ENCODE results near the gene USP17L17. TPM values are rescaled to one million over a fixed set of nuclear protein-coding genes. Genes with fewer than 3 reads are reported as not detected.

USP17L17 gene, protein sequence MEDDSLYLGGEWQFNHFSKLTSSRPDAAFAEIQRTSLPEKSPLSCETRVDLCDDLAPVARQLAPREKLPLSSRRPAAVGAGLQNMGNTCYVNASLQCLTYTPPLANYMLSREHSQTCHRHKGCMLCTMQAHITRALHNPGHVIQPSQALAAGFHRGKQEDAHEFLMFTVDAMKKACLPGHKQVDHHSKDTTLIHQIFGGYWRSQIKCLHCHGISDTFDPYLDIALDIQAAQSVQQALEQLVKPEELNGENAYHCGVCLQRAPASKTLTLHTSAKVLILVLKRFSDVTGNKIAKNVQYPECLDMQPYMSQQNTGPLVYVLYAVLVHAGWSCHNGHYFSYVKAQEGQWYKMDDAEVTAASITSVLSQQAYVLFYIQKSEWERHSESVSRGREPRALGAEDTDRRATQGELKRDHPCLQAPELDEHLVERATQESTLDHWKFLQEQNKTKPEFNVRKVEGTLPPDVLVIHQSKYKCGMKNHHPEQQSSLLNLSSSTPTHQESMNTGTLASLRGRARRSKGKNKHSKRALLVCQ
- total RNA-seq (2022; extraction: Qiagen RNA extraction), result not detected in 5 replicates

DNA sequence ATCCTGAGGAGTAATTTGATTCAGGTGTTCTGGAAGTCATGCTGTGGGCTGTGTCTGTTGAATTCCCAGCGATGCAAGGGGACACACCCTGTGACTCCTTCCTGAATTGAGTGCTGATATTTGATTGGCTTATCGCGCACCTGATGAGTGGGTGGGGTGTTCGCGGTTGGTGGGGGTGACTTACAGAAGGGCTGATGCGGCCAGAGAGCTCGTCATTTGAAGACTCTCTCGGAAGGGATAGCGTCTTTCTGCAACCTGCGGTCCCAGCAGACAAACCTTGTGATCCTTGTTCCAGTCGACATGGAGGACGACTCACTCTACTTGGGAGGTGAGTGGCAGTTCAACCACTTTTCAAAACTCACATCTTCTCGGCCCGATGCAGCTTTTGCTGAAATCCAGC is at the start of gene USP17L17:
Gene USP17L17, plus strand, starts transcription at position 301 of the 400 bp plus-strand sequence. Its CDS starts 0 bp downstream, at position 301.

DNA sequence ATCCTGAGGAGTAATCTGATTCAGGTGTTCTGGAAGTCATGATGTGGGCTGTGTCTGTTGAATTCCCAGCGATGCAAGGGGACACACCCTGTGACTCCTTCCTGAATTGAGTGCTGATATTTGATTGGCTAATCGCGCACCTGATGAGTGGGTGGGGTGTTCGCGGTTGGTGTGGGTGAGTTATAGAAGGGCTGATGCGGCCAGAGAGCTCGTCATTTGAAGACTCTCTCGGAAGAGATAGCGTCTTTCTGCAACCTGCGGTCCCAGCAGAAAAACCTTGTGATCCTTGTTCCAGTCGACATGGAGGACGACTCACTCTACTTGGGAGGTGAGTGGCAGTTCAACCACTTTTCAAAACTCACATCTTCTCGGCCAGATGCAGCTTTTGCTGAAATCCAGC is 33.3 kb upstream of the USP17L17 start, which contains the start of gene USP17L10:
Gene USP17L10, plus strand, starts transcription at position 301 of the 400 bp plus-strand sequence. Its CDS starts 0 bp downstream, at position 301.

DNA sequence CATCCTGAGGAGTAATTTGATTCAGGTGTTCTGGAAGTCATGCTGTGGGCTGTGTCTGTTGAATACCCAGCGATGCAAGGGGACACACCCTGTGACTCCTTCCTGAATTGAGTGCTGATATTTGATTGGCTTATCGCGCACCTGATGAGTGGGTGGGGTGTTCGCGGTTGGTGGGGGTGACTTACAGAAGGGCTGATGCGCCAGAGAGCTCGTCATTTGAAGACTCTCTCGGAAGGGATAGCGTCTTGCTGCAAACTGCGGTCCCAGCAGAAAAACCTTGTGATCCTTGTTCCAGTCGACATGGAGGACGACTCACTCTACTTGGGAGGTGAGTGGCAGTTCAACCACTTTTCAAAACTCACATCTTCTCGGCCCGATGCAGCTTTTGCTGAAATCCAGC is 28.6 kb upstream of the USP17L17 start, which contains the start of gene USP17L11:
Gene USP17L11, plus strand, starts transcription at position 301 of the 400 bp plus-strand sequence. Its CDS starts 0 bp downstream, at position 301.

DNA sequence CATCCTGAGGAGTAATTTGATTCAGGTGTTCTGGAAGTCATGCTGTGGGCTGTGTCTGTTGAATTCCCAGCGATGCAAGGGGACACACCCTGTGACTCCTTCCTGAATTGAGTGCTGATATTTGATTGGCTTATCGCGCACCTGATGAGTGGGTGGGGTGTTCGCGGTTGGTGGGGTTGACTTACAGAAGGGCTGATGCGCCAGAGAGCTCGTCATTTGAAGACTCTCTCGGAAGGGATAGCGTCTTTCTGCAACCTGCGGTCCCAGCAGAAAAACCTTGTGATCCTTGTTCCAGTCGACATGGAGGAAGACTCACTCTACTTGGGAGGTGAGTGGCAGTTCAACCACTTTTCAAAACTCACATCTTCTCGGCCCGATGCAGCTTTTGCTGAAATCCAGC is 23.8 kb upstream of the USP17L17 start, which contains the start of gene USP17L12:
Gene USP17L12, plus strand, starts transcription at position 301 of the 400 bp plus-strand sequence. Its CDS starts 0 bp downstream, at position 301.

DNA sequence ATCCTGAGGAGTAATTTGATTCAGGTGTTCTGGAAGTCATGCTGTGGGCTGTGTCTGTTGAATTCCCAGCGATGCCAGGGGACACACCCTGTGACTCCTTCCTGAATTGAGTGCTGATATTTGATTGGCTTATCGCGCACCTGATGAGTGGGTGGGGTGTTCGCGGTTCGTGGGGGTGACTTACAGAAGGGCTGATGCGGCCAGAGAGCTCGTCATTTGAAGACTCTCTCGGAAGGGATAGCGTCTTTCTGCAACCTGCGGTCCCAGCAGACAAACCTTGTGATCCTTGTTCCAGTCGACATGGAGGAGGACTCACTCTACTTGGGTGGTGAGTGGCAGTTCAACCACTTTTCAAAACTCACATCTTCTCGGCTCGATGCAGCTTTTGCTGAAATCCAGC is 19.1 kb upstream of the USP17L17 start, which contains the start of gene USP17L13:
Gene USP17L13, plus strand, starts transcription at position 301 of the 400 bp plus-strand sequence. Its CDS starts 0 bp downstream, at position 301.

DNA sequence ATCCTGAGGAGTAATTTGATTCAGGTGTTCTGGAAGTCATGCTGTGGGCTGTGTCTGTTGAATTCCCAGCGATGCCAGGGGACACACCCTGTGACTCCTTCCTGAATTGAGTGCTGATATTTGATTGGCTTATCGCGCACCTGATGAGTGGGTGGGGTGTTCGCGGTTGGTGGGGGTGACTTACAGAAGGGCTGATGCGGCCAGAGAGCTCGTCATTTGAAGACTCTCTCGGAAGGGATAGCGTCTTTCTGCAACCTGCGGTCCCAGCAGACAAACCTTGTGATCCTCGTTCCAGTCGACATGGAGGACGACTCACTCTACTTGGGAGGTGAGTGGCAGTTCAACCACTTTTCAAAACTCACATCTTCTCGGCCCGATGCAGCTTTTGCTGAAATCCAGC is 9.6 kb upstream of the USP17L17 start, which contains the start of gene USP17L15:
Gene USP17L15, plus strand, starts transcription at position 301 of the 400 bp plus-strand sequence. Its CDS starts 0 bp downstream, at position 301.

DNA sequence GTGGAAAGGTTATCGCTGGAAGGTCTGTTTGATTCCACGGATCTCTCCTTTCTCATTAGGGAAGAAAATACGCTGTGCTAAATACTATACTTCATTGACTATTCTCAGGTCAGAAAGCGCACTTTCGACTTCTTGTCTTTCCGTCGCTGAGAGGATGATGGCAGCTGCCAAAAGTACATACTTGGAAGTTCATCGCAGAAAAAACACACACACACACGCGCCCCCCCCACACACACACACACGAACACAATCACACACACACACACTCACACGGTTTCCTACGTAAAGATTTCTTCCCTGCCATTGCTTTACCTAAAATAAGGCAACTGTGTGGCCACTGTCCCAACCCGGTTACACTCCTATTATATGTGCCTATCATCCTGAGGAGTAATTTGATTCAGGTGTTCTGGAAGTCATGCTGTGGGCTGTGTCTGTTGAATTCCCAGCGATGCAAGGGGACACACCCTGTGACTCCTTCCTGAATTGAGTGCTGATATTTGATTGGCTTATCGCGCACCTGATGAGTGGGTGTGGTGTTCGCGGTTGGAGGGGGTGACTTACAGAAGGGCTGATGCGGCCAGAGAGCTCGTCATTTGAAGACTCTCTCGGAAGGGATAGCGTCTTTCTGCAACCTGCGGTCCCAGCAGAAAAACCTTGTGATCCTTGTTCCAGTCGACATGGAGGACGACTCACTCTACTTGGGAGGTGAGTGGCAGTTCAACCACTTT is 4.4 kb downstream of the USP17L17 start, which contains the start of gene USP17L18:
Gene USP17L18, plus strand, starts transcription at position 678 of the 728 bp plus-strand sequence. Its CDS starts 0 bp downstream, at position 678.

DNA sequence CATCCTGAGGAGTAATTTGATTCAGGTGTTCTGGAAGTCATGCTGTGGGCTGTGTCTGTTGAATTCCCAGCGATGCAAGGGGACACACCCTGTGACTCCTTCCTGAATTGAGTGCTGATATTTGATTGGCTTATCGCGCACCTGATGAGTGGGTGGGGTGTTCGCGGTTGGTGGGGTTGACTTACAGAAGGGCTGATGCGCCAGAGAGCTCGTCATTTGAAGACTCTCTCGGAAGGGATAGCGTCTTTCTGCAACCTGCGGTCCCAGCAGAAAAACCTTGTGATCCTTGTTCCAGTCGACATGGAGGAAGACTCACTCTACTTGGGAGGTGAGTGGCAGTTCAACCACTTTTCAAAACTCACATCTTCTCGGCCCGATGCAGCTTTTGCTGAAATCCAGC is 9.4 kb downstream of the USP17L17 start, which contains the start of gene USP17L19:
Gene USP17L19, plus strand, starts transcription at position 301 of the 400 bp plus-strand sequence. Its CDS starts 0 bp downstream, at position 301.

DNA sequence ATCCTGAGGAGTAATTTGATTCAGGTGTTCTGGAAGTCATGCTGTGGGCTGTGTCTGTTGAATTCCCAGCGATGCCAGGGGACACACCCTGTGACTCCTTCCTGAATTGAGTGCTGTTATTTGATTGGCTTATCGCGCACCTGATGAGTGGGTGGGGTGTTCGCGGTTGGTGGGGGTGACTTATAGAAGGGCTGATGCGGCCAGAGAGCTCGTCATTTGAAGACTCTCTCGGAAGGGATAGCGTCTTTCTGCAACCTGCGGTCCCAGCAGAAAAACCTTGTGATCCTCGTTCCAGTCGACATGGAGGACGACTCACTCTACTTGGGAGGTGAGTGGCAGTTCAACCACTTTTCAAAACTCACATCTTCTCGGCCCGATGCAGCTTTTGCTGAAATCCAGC is 14.1 kb downstream of the USP17L17 start, which contains the start of gene USP17L20:
Gene USP17L20, plus strand, starts transcription at position 301 of the 400 bp plus-strand sequence. Its CDS starts 0 bp downstream, at position 301.

DNA sequence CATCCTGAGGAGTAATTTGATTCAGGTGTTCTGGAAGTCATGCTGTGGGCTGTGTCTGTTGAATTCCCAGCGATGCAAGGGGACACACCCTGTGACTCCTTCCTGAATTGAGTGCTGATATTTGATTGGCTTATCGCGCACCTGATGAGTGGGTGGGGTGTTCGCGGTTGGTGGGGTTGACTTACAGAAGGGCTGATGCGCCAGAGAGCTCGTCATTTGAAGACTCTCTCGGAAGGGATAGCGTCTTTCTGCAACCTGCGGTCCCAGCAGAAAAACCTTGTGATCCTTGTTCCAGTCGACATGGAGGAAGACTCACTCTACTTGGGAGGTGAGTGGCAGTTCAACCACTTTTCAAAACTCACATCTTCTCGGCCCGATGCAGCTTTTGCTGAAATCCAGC is 18.9 kb downstream of the USP17L17 start, which contains the start of gene USP17L21:
Gene USP17L21, plus strand, starts transcription at position 301 of the 400 bp plus-strand sequence. Its CDS starts 0 bp downstream, at position 301.

DNA sequence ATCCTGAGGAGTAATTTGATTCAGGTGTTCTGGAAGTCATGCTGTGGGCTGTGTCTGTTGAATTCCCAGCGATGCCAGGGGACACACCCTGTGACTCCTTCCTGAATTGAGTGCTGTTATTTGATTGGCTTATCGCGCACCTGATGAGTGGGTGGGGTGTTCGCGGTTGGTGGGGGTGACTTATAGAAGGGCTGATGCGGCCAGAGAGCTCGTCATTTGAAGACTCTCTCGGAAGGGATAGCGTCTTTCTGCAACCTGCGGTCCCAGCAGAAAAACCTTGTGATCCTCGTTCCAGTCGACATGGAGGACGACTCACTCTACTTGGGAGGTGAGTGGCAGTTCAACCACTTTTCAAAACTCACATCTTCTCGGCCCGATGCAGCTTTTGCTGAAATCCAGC is 23.6 kb downstream of the USP17L17 start, which contains the start of gene USP17L22:
Gene USP17L22, plus strand, starts transcription at position 301 of the 400 bp plus-strand sequence. Its CDS starts 0 bp downstream, at position 301.

Other genes with a start within 250 kb of the USP17L17 start
- not detected in 5 replicates for gene FAM90A26, start 73.5 kb upstream of the USP17L17 start, total RNA-seq (2022; extraction: Qiagen RNA extraction)
- gene USP17L10, start 33.2 kb upstream of the USP17L17 start, total RNA-seq (2022; extraction: Qiagen RNA extraction), result not detected in 5 replicates
- gene USP17L11, start 28.5 kb upstream of the USP17L17 start, total RNA-seq (2022; extraction: Qiagen RNA extraction), result not detected in 5 replicates
- gene USP17L12, start 23.7 kb upstream of the USP17L17 start, total RNA-seq (2022; extraction: Qiagen RNA extraction), result not detected in 5 replicates
- gene USP17L13, start 19.0 kb upstream of the USP17L17 start, total RNA-seq (2022; extraction: Qiagen RNA extraction), result not detected in 5 replicates
- not detected in 5 replicates for gene USP17L15, start 9.5 kb upstream of the USP17L17 start, total RNA-seq (2022; extraction: Qiagen RNA extraction)
- not detected in 5 replicates for gene USP17L18, start 4.8 kb downstream of the USP17L17 start, total RNA-seq (2022; extraction: Qiagen RNA extraction)
- not detected in 5 replicates for gene USP17L19, start 9.5 kb downstream of the USP17L17 start, total RNA-seq (2022; extraction: Qiagen RNA extraction)
- not detected in 5 replicates for gene USP17L20, start 14.2 kb downstream of the USP17L17 start, total RNA-seq (2022; extraction: Qiagen RNA extraction)
- not detected in 5 replicates for gene USP17L21, start 19.0 kb downstream of the USP17L17 start, total RNA-seq (2022; extraction: Qiagen RNA extraction)
- gene USP17L22, start 23.7 kb downstream of the USP17L17 start, total RNA-seq (2022; extraction: Qiagen RNA extraction), result not detected in 5 replicates
- gene USP17L24, start 81.3 kb downstream of the USP17L17 start, total RNA-seq (2022; extraction: Qiagen RNA extraction), result not detected in 5 replicates
- not detected in 5 replicates for gene USP17L25, start 86.0 kb downstream of the USP17L17 start, total RNA-seq (2022; extraction: Qiagen RNA extraction)
- not detected in 5 replicates for gene USP17L26, start 90.8 kb downstream of the USP17L17 start, total RNA-seq (2022; extraction: Qiagen RNA extraction)
- not detected in 5 replicates for gene USP17L5, start 95.5 kb downstream of the USP17L17 start, total RNA-seq (2022; extraction: Qiagen RNA extraction)
- not detected in 5 replicates for gene USP17L27, start 100.3 kb downstream of the USP17L17 start, total RNA-seq (2022; extraction: Qiagen RNA extraction)
- gene USP17L28, start 105.0 kb downstream of the USP17L17 start, total RNA-seq (2022; extraction: Qiagen RNA extraction), result not detected in 5 replicates
- gene USP17L29, start 109.8 kb downstream of the USP17L17 start, total RNA-seq (2022; extraction: Qiagen RNA extraction), result not detected in 5 replicates
- not detected in 5 replicates for gene USP17L30, start 119.2 kb downstream of the USP17L17 start, total RNA-seq (2022; extraction: Qiagen RNA extraction)
- gene DEFB131A, start 200.5 kb downstream of the USP17L17 start, total RNA-seq (2022; extraction: Qiagen RNA extraction), result not detected in 5 replicates

All from A549 treated with dexamethasone at 1 μM for 4 hours (cell line).